Motor neuron (in vitro differentiated cells): ENCODE data around the gene CELSR1. TPM values are rescaled to one million over a fixed set of nuclear protein-coding genes. Genes with fewer than 3 reads are reported as not detected.

ENCODE experiments used
- ATAC-seq, 8 experiments: fragments of 200-7000 bp; cut with Tn5 transposase; replicated peaks in 6 of 8; 2 replicates each; pipeline ENCODE4 v1.8.0; 2021; ENCODE audit warnings: mild to moderate bottlenecking in 8 of 8, moderate library complexity in 8 of 8
- H3K27ac ChIP-seq, 2 donors: fragments of 250-450 bp; sonication (Bioruptor Pico); 2 replicates each; pipeline ENCODE4 v1.9.0; 2021; ENCODE audit warnings: antibody characterized with exemption in 2 of 2, mild to moderate bottlenecking in 2 of 2, moderate library complexity in 1 of 2
- H3K4me1 ChIP-seq, 2 donors: fragments of 250-450 bp; sonication (Bioruptor Pico); replicated peaks in 1 of 2; 2 replicates each; pipeline ENCODE4 v1.6.1; 2021; ENCODE audit warnings: antibody characterized with exemption in 2 of 2, mild to moderate bottlenecking in 2 of 2, moderate library complexity in 1 of 2
- H3K4me3 ChIP-seq, 5 donors: fragments of 250-450 bp; sonication (Bioruptor Pico); 2 replicates each; pipeline ENCODE4 v1.9.0; 2021; ENCODE audit warnings: antibody characterized with exemption in 5 of 5, mild to moderate bottlenecking in 5 of 5, moderate library complexity in 4 of 5
- WGBS, 10 experiments: fragments of 450-650 bp; shearing (Covaris generic); methylation state at CpG; one replicate each; pipeline ENCODE4 v1.0.0; 2022; 5-methylcytosine and 5-hydroxymethylcytosine counted together
- in situ Hi-C, 9 experiments: fragments of 400-800 bp; cut with MboI; loops; one replicate each; pipeline ENCODE4 v1.15.0; 2021; ENCODE audit warnings: low sequenced_read_pairs in 9 of 9, low pct_unique_long_range_greater_than_20kb in 2 of 9; ENCODE audit not compliant: unreplicated experiment in 9 of 9
- total RNA-seq, 8 experiments: library from RNA; unstranded; fragments of 300-600 nt; gene quantifications; 2 replicates each; pipeline versions ENCODE4 v1.2.3 to v1.2.4, GENCODE V29; 2022

The CELSR1 gene
- total RNA-seq, 8 experiments from 2014 or later = 0.76 to 26.6 (median 4.7) TPM

- WGBS, 10 experiments = 0 to 100% (median 50%) methylated on average over 1 to 4 of the region's 11 CpGs; no CpG with 5 or more reads in 5 of the 10 experiments
- no peak overlapping the region for H3K4me3 ChIP-seq
- in situ Hi-C loops = no loop called here
- no peak overlapping the region for H3K27ac ChIP-seq
- no peak for ATAC-seq
- H3K4me1 ChIP-seq = peaks cover 16 to 18% of the 10 kb centered on the region in 2 donors
Observed at GRCh38 chr22:46490538-46490937, 46.9 kb downstream of the CELSR1 start.

GRCh38 chr22:46486996-46487717 is 50.3 kb downstream of the CELSR1 start:
- no peak for ATAC-seq
- WGBS, 10 experiments = 0 to 100% (median 95%) methylated on average over 1 to 6 of the region's 12 CpGs; no CpG with 5 or more reads in 3 of the 10 experiments
- Histone ChIP-seq H3K27ac (no peak overlapping the region), H3K4me1 (peaks cover 34 to 39% of the 10 kb centered on the region in 2 donors), H3K4me3 (no peak overlapping the region)
- in situ Hi-C loops = no loop called here

GRCh38 chr22:46484861-46485595 is 52.4 kb downstream of the CELSR1 start:
- WGBS, 10 experiments = 6 to 60% (median 28%) methylated on average over 1 to 13 of the region's 15 CpGs
- no peak overlapping the region for H3K4me3 ChIP-seq
- peaks cover 29 to 35% of the 10 kb centered on the region in 2 donors for H3K4me1 ChIP-seq
- in situ Hi-C loops = no loop called here
- ATAC-seq = peak in 5 of 8 experiments; percentile 54 to 78 (median 73)
- H3K27ac ChIP-seq = peak overlapping the region; percentile 30 to 38

GRCh38 chr22:46484156-46484860 is 53.1 kb downstream of the CELSR1 start:
- WGBS, 10 experiments = 37 to 100% (median 51%) methylated on average over 1 to 10 of the region's 16 CpGs; no CpG with 5 or more reads in 1 of the 10 experiments
- Histone ChIP-seq H3K4me1 (peaks cover 29 to 41% of the 10 kb centered on the region in 2 donors), H3K27ac (peak overlapping the region; percentile 30 to 38), H3K4me3 (no peak overlapping the region)
- in situ Hi-C loops = no loop called here
- ATAC-seq = peak; percentile 13 to 83 (median 64)

- peaks cover 26 to 38% of the 10 kb centered on the region in 2 donors for H3K4me1 ChIP-seq
- H3K4me3 ChIP-seq = no peak overlapping the region
- in situ Hi-C loops = no loop called here
- no peak overlapping the region for H3K27ac ChIP-seq
- ATAC-seq = no peak
- WGBS, 10 experiments = 28 to 56% (median 50%) methylated on average over 1 to 4 of the region's 4 CpGs; no CpG with 5 or more reads in 5 of the 10 experiments
Observed at GRCh38 chr22:46483353-46483752, 54.1 kb downstream of the CELSR1 start.

- Histone ChIP-seq H3K4me1 (peaks cover 21 to 33% of the 10 kb centered on the region in 2 donors), H3K27ac (no peak overlapping the region), H3K4me3 (no peak overlapping the region)
- in situ Hi-C loops = no loop called here
- ATAC-seq = no peak
- 0 to 100% (median 97%) methylated on average over 1 to 5 of the region's 7 CpGs; no CpG with 5 or more reads in 1 of the 10 experiments for WGBS, 10 experiments
Observed at GRCh38 chr22:46482056-46482675, 55.3 kb downstream of the CELSR1 start.

- no peak for ATAC-seq
- in situ Hi-C loops = no loop called here
- Histone ChIP-seq H3K4me1 (peaks cover 21 to 33% of the 10 kb centered on the region in 2 donors), H3K27ac (no peak overlapping the region), H3K4me3 (no peak overlapping the region)
- 23 to 100% (median 68%) methylated on average over 1 to 6 of the region's 6 CpGs; no CpG with 5 or more reads in 2 of the 10 experiments for WGBS, 10 experiments
Observed at GRCh38 chr22:46481386-46481785, 56.0 kb downstream of the CELSR1 start.

- in situ Hi-C loops = no loop called here
Observed at GRCh38 chr22:46480396-46480795, 57.0 kb downstream of the CELSR1 start.

GRCh38 chr22:46479046-46479445 is 58.4 kb downstream of the CELSR1 start:
- in situ Hi-C loops = no loop called here
- ATAC-seq = peak in 3 of 8 experiments; percentile 10 to 40 (median 24)
- WGBS, 10 experiments = 67 to 100% (median 85%) methylated on average over 2 to 11 of the region's 16 CpGs; no CpG with 5 or more reads in 4 of the 10 experiments
- Histone ChIP-seq H3K27ac (no peak overlapping the region), H3K4me3 (no peak overlapping the region), H3K4me1 (peaks cover 5 to 18% of the 10 kb centered on the region in 2 donors)

More at GRCh38 chr22:46480396-46480795, 57.0 kb downstream of the CELSR1 start:
- 40 to 75% (median 60%) methylated on average over 1 of the region's 1 CpG; no CpG with 5 or more reads in 7 of the 10 experiments for WGBS, 10 experiments
- Histone ChIP-seq H3K27ac (no peak overlapping the region), H3K4me1 (peaks cover 18 to 30% of the 10 kb centered on the region in 2 donors), H3K4me3 (no peak overlapping the region)
- ATAC-seq = no peak

- in situ Hi-C loops = no loop called here
- WGBS, 10 experiments = 50 to 100% (median 94%) methylated on average over 1 to 13 of the region's 17 CpGs; no CpG with 5 or more reads in 5 of the 10 experiments
- H3K4me3 ChIP-seq = no peak overlapping the region
- no peak overlapping the region for H3K27ac ChIP-seq
- peaks cover 0 to 13% of the 10 kb centered on the region in 2 donors for H3K4me1 ChIP-seq
- no peak for ATAC-seq
Observed at GRCh38 chr22:46478083-46478551, 59.3 kb downstream of the CELSR1 start.

GRCh38 chr22:46476547-46476941 is 60.9 kb downstream of the CELSR1 start:
- no peak for ATAC-seq
- Histone ChIP-seq H3K27ac (no peak overlapping the region), H3K4me3 (no peak overlapping the region), H3K4me1 (peaks cover 0 to 23% of the 10 kb centered on the region in 2 donors)
- 64 to 100% (median 94%) methylated on average over 2 to 8 of the region's 8 CpGs for WGBS, 10 experiments
- in situ Hi-C loops = no loop called here

- no peak for ATAC-seq
- Histone ChIP-seq H3K4me3 (no peak overlapping the region), H3K4me1 (peaks cover 0 to 14% of the 10 kb centered on the region in 2 donors), H3K27ac (no peak overlapping the region)
- in situ Hi-C loops = no loop called here
- WGBS, 10 experiments = 75 to 100% (median 97%) methylated on average over 2 to 10 of the region's 20 CpGs; no CpG with 5 or more reads in 3 of the 10 experiments
Observed at GRCh38 chr22:46473896-46474557, 63.4 kb downstream of the CELSR1 start.
